ENCODE measurements around the gene UNC5C.

UNC5C gene

GRCh38 chr4:95548738-95549245 lies at the start of gene UNC5C:
TSS of gene UNC5C (minus strand) at chr4:95548973.
- DNase-seq, result peak; percentile 89

- DNase-seq, result no peak
Observed at GRCh38 chr4:95596676-95597075, 47.9 kb upstream of the UNC5C start.

- DNase-seq, result no peak
Observed at GRCh38 chr4:95594629-95595028, 45.9 kb upstream of the UNC5C start.

- no peak for DNase-seq
Observed at GRCh38 chr4:95594013-95594412, 45.2 kb upstream of the UNC5C start.

GRCh38 chr4:95591278-95591677 lies 42.5 kb upstream of the UNC5C start:
- no peak for DNase-seq

GRCh38 chr4:95590615-95591014 lies 41.8 kb upstream of the UNC5C start:
- DNase-seq, result no peak

GRCh38 chr4:95585016-95585695 lies 36.4 kb upstream of the UNC5C start:
- no peak for DNase-seq

- DNase-seq, result no peak
Observed at GRCh38 chr4:95580226-95580625, 31.5 kb upstream of the UNC5C start.

- DNase-seq, result no peak
Observed at GRCh38 chr4:95572304-95572991, 23.7 kb upstream of the UNC5C start.

- no peak for DNase-seq
Observed at GRCh38 chr4:95571577-95571976, 22.8 kb upstream of the UNC5C start.

- DNase-seq, result no peak
Observed at GRCh38 chr4:95563638-95564337, 15.0 kb upstream of the UNC5C start.

- DNase-seq, result no peak
Observed at GRCh38 chr4:95560774-95561173, 12.0 kb upstream of the UNC5C start.

- no peak for DNase-seq
Observed at GRCh38 chr4:95556207-95556859, 7.6 kb upstream of the UNC5C start.

- DNase-seq, result no peak
Observed at GRCh38 chr4:95552942-95553550, 4.3 kb upstream of the UNC5C start.

GRCh38 chr4:95551653-95552052 lies 2.9 kb upstream of the UNC5C start:
- DNase-seq, result no peak

GRCh38 chr4:95550115-95550987 lies 1.6 kb upstream of the UNC5C start:
- DNase-seq, result no peak

GRCh38 chr4:95549246-95550114 lies 707 bp upstream of the UNC5C start:
- no peak for DNase-seq

- DNase-seq, result peak; percentile 53
Observed at GRCh38 chr4:95547715-95548471, 880 bp downstream of the UNC5C start.

- DNase-seq, result peak; percentile 60
Observed at GRCh38 chr4:95546866-95547714, 1.7 kb downstream of the UNC5C start.
